RWPE1 (cell line): Measurements from ENCODE around the gene LEF1.
A peak's percentile ranks its signal among the peaks of the same experiment; 100 is the strongest.

Experiments
- CTCF ChIA-PET: fragments of 350-600 bp; sonication (Branson Sonifier 250); formaldehyde crosslinking; extraction: SDS; loops from one replicate; lab custom pipeline; 2021; lab: Yijun Ruan, JAX
- POLR2A ChIA-PET: fragments of 400-600 bp; formaldehyde crosslinking; extraction: SDS; loops from one replicate; lab custom pipeline; 2020; ENCODE audit warnings: antibody characterized with exemption; ENCODE audit not compliant: low non-redundant PET; lab: Yijun Ruan, JAX
- DNase-seq: peaks from one replicate; pipeline ENCODE4 v3.0.0; 2012; ENCODE audit warnings: low spot score
- H3K27ac ChIP-seq: fragments of 450-650 bp; 2 replicates; pipeline ENCODE4 v1.5.1; 2017
- CTCF ChIP-seq: fragments of 450-650 bp; conservative IDR thresholded peaks from 2 replicates; pipeline ENCODE4 v1.5.1; 2017; ENCODE audit warnings: low read depth, mild to moderate bottlenecking

The LEF1 gene

DNA sequence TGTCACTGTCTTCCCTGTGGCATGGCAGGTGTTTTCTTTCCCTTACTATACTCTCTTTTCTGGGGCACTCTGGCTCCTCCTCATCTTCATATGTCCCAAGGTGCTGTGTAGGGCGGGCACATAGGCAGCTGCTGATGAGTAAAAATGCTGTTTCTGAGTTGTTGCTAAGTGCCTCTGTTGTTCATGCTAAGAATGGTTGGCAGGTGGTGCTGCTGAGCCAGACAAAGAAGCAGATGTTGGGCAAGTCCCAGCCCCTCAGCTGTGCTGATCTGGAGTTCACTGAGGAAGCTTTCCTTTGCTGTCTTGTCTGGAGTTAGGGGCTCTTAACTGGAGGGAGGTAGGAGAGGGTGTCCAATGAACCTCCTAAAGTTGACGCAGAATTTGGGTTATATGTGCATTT lies 138.4 kb downstream of the LEF1 start:
- no peak overlapping the region for H3K27ac ChIP-seq
- ChIA-PET CTCF (interaction anchor here (0.6 to 1.1 kb wide), 2 partner anchors 104 to 541 kb away, joined by 3 to 4 read pairs; no protein-coding TSS in a partner anchor), POLR2A (no interaction called here)
- TF ChIP-seq CTCF, result no peak
- no peak for DNase-seq

- POLR2A ChIA-PET, result no interaction called here
- no peak for DNase-seq
- H3K27ac ChIP-seq, result no peak overlapping the region
- CTCF ChIA-PET, result interaction anchor here (1.1 kb wide), 1 partner anchor 541 kb away, joined by 3 read pairs; no protein-coding TSS in a partner anchor
- TF ChIP-seq CTCF, result no peak
These were observed 139.0 kb downstream of the LEF1 start for GRCh38 chr4:108029731-108030130.

DNA sequence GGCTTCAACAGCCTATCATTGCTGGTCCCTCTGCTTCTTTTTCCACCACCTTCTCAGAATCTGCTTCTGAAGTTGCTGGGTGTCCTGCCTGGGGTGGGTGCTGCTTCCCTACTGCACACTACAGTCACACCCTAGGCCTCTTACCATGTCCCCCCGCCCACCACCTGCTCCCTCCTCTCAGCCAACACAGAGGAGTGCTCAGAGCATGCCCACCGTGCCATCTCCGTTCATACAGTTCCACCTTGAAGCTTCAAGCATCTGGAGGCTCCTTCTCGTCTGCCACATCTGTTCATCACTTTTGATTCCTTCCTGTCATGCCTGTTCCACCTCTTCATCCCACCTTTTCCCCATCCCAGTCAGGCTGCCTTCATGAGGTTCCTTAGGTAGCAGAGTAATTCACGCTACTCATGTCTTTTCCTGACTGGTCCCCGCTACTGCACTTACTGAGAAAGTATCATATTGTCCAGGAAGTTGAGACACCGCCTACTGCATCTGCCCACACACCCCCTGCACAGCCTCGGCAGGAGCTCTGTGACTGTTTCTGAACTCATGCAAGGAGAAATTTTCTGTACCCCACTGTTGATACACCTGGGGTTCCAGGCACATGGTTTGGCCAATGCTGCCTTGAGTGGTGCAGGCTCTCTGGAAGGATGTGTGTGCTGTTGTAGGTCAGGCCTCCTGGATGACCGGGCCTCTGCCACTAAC lies 139.6 kb downstream of the LEF1 start:
- ChIA-PET POLR2A (no interaction called here), CTCF (no interaction called here)
- no peak overlapping the region for H3K27ac ChIP-seq
- no peak for TF ChIP-seq CTCF
- no peak for DNase-seq

DNA sequence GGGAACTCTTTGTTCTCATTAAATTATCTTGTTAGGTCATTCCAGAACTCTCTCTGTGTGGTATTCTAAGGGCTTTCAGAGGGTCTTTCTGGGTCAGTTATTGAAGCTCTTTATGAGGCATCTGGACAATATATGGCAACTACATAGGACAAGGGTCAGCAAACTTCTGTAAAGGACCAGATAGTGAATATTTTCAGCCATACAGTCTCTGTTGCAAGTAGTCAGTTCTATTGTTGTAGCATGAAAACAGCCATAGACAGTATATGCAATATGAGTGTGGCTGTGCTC lies 143.9 kb downstream of the LEF1 start:
- ChIA-PET CTCF (no interaction called here), POLR2A (no interaction called here)
- TF ChIP-seq CTCF, result no peak
- DNase-seq, result no peak
- no peak overlapping the region for H3K27ac ChIP-seq

DNA sequence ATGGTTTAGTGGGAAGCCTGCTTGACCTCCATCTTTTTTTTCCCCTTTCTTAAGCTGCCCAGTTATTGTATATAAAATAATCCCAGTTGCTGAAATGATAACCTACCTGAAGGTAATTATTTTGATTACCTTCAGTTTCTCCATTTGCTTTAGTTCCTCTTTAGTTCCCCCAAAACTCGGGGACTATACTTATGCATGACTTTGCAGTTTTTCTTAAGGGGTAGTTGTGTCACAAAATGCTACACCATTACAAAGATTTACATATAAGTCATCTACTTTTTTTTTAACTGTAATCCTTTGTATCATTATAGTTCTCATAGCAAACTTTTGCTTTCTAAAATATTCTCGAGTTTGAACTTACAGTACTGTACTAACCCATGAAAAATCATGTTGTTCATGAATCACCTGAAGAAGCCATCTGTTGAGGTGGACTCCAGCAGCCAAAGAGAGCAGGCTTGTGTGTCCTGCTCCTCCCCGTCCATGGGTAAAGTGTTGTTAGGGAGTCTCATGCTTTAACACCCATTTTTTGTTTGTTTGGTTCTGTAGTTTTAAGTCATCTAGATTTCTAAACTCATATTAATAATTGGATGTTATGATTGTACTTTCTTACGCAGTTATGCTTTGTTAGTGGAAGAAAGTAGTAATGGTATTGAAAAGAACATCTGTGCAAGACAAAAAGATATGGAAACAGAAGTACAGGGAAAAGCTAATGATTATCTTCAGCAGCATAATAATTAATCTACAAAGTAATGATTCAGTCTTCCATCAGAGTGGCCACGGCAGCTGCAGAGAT lies 144.5 kb downstream of the LEF1 start:
- POLR2A ChIA-PET, result no interaction called here
- CTCF ChIA-PET, result no interaction called here
- H3K27ac ChIP-seq, result no peak overlapping the region
- DNase-seq, result no peak
- no peak for TF ChIP-seq CTCF

DNA sequence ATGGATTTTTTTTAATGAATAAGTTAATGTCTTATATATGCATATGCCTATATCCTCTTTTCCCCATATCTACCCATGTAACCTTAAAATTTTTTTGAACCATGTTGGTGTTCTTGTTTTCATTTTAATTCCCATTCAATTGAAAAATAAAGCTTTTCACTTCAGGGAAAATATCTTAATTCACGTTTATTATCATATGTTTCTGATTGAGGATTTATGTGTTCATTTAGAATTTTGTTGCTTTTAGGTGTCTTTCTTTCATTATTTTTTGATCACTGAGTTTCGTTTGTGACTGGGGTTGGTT lies 149.9 kb downstream of the LEF1 start:
- H3K27ac ChIP-seq, result no peak overlapping the region
- POLR2A ChIA-PET, result no interaction called here

More for the DNA sequence above, 149.9 kb downstream of the LEF1 start:
- CTCF ChIA-PET, result interaction anchor here (0.6 to 2.1 kb wide), 22 partner anchors 10 to 1645 kb away, joined by 3 to 22 read pairs (median 4); no protein-coding TSS in a partner anchor
- DNase-seq, result no peak
- TF ChIP-seq CTCF, result peak; percentile 68
